GM19328 (cell line): ENCODE results near the gene CLTC.

ENCODE experiments used
- ATAC-seq: cut with Tn5 transposase; IDR thresholded peaks from one replicate; pipeline ENCODE4 v1.9.1; 2021; ENCODE audit warnings: mild to moderate bottlenecking, moderate library complexity; ENCODE audit not compliant: unreplicated experiment

Gene CLTC

GRCh38 chr17:59678918-59679317 lies 59.2 kb downstream of the CLTC start:
- ATAC-seq, result no peak

DNA sequence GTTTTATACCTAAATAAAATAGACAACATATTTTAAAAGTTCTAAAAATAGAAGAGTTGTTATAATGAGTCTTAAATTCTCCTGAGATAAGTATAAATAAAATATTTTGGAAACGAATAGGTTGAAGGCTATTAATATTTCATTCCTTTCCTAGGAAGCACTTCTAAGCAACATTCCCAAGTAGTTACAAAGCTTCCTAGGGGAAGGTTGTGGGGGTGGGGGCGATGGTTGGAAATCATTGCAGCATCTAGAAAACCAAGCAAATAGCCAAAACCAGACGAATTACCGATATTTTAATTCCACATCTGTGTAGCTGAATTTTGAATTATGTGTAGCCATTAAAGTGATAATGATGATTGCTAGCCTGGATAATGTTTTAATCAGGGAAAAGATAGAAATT lies 60.6 kb downstream of the CLTC start:
- ATAC-seq, result no peak

- no peak for ATAC-seq
These were observed 63.6 kb downstream of the CLTC start for GRCh38 chr17:59683283-59683682.

GRCh38 chr17:59684967-59685366 lies 65.3 kb downstream of the CLTC start:
- ATAC-seq, result no peak

- no peak for ATAC-seq
These were observed 68.3 kb downstream of the CLTC start for GRCh38 chr17:59688008-59688407.

GRCh38 chr17:59688496-59688895 lies 68.8 kb downstream of the CLTC start:
- no peak for ATAC-seq

- no peak for ATAC-seq
These were observed 73.9 kb downstream of the CLTC start for GRCh38 chr17:59693582-59693981.

DNA sequence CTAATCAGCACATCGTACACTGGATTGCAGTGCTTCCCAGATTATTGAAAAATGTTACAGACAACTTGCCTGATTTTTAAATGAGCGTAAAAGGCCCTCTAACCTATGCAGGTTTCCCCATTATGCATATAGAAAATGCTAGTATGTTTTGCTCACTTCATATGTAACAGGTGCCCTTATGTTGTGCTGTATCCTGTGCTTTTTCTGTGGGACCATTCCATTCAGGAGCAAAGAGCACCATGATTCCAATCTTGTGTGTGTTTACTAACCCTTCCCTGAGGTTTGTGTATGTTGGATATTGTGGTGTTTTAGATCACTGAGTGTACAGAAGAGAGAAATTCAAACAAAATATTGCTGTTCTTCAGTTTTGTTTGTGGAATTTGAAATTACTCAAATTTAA lies 74.6 kb downstream of the CLTC start:
- no peak for ATAC-seq

- ATAC-seq, result no peak
These were observed 76.4 kb downstream of the CLTC start for GRCh38 chr17:59695945-59696681.

- no peak for ATAC-seq
These were observed 77.1 kb downstream of the CLTC start for GRCh38 chr17:59696682-59697277.

DNA sequence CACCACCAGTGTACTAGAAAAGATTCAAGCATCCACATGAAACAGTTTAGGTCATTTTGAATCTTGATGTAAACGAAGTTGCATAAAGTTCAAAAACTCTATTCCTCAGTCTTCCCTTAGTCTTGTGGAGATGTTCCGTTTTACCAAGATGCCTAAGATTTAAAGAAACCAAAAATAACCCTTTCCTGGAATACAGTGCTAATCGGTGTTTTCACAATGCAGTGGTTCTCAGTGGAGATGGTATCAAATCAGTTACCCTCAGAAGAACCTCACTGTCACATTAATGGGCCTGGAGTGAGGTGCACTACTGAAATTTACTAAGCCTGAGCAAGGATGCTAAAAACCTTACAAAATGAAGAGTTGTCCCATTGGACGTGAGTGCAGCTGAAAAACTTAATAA lies 78.4 kb downstream of the CLTC start:
- ATAC-seq, result no peak

GRCh38 chr17:59699218-59699617 lies 79.5 kb downstream of the CLTC start:
- no peak for ATAC-seq

DNA sequence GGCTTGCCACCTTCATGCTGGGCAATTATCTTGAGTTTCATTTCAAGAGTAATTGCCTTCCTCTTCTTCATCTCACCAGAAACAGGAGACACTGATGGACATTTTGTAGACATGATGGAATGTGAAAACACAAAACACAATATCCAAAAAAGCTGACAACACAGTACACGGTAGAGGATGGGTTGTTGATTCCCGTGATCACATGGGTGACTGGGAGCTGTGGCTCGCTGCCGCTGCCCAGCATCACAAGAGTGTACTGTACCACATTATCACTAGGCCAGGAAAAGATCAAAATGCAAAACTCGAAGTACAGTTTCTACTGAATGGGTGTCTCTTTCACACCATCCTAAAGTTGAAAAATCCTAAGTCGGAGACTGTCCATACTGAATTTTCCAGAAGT lies 80.1 kb downstream of the CLTC start:
- no peak for ATAC-seq

GRCh38 chr17:59702304-59702703 lies 82.6 kb downstream of the CLTC start:
- ATAC-seq, result no peak

GRCh38 chr17:59707149-59707970 lies 87.7 kb downstream of the CLTC start, which contains the start of the genes PTRH2 and VMP1:
Gene PTRH2 (minus strand): TSS chr17:59707430. CDS start chr17:59697978, 9,452 bp downstream.
Gene VMP1 (plus strand): TSS chr17:59707654. CDS start chr17:59731447, 23,793 bp downstream.
- peak; percentile 94 for ATAC-seq

DNA sequence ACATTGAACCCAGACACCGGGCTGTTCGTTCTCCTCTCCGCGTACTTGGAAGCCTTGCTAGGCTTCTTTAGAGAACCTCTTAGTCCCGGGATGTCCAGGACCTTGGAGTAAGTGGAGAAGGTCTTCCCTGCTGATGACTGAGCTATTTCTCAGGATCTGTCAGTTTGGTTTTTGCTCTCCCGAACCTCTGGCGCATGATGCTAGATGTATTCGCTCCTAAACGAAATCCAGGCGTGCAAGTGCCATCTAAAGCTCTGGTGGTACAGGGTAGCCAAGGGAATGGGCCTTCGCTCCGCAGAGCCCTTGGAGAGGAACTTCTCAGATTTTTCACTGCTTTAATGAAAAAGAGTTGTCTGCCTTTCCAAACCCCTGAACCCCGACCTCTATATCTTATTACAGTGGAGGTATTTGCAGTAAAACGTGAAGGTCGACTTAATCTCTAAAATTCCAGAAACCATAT lies 88.3 kb downstream of the CLTC start:
- ATAC-seq, result no peak

DNA sequence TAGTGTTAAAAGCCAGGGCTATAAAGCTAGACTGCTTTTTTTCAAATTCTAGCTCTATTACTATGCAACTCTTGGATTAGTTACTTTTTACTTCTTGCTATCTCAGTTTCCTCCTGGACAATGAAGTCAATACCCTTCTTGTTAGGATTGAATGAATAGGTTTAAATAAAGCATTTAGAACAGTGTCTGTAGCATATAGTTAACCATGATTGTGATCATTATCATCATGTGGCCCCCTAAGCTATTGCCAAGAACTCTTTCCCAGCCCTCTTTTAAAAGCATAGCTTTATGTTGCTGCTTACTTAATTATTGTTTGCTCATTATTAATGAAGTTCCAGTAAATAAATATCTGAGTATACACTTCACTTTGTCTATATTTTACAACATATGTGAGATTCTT lies 92.2 kb downstream of the CLTC start:
- no peak for ATAC-seq

DNA sequence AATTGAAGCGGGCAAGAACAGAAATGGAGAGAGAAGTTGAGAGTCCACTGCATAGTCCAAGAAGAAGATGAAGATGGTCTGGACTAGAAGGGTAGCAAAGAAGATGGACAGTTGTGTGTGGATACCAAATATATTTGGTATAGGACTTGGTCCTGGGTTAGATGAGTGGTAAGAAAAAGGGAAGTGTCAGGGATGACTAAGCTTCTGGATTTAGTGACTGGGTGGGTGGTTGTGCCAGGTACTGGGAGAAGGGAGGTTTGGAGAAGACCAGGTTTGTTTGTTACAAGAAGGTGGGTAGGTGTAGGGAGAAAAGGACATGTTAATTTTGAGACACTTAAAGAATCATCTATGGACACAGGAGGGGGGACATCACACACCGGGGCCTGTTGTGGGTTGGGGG lies 93.2 kb downstream of the CLTC start:
- ATAC-seq, result no peak

GRCh38 chr17:59714255-59714654 lies 94.6 kb downstream of the CLTC start:
- no peak for ATAC-seq

DNA sequence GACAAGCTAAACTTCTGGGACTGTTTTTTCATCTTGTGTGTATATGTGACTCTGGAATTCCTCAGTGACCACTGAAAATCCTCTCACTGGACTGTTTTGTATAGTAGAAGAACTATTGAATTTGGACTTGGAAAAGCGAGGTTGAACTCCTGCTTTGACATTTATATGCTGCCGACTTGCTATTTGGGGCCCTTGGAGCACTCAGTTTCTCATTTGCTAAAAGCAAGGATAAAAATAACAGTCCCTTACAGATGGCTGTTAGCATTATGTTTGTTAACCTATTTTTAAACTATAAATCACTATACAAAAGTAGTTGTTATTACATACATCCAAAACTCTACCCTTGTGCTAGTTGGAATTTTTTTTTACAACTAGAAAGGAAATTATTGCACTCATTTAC lies 96.7 kb downstream of the CLTC start:
- no peak for ATAC-seq

- ATAC-seq, result no peak
These were observed 99.8 kb downstream of the CLTC start for GRCh38 chr17:59719526-59719925.

DNA sequence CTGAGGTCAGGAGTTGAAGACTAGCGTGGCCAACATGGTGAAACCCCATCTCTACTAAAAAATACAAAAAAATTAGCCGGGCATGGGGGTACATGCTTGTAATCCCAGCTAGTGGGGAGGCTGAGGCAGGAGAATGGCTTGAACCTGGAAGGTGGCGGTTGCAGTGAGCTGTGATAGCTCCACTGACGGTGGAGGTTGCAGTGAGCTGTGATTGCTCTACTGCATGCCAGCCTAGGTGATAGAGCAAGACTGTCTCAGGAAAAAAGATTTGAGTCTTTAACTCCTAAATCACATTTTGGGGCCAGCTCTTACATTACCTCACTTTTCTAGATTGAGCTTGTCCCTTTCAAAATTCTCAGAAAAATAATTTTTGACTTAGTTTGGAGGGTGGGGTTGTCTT lies 102.9 kb downstream of the CLTC start:
- ATAC-seq, result no peak
